ENCODE data around the gene CDC6.

DNA sequence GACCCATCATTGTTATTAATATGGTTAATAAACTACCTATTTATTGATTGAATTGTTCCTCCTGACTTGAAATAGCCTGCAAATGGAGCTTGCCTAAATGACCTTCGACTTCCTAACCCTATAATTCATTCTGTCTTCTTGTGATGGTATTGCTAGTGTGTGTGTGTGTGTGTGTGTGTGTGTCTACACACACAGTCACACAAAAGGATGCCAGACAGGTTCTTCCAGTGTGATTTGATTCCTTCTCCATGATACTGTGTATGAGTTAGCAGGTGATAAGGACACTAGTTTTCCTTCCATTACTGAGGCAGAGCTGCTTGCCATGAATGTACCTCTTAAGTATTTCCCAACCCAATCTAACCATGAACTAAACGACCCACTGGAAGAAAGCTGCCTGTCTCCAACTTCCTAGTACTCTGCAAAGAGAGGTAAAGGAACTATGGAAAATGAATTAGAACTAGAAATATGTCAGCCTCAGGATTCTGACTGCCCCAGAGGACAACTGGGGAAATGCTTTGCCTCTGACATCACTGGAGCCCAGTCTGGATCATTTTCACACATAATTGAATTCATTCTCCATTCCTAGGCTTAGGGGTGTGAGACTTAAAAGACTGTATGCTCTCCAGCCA, 3.5 kb upstream of the CDC6 start:
- TF ChIP-seq, protein P1, sequence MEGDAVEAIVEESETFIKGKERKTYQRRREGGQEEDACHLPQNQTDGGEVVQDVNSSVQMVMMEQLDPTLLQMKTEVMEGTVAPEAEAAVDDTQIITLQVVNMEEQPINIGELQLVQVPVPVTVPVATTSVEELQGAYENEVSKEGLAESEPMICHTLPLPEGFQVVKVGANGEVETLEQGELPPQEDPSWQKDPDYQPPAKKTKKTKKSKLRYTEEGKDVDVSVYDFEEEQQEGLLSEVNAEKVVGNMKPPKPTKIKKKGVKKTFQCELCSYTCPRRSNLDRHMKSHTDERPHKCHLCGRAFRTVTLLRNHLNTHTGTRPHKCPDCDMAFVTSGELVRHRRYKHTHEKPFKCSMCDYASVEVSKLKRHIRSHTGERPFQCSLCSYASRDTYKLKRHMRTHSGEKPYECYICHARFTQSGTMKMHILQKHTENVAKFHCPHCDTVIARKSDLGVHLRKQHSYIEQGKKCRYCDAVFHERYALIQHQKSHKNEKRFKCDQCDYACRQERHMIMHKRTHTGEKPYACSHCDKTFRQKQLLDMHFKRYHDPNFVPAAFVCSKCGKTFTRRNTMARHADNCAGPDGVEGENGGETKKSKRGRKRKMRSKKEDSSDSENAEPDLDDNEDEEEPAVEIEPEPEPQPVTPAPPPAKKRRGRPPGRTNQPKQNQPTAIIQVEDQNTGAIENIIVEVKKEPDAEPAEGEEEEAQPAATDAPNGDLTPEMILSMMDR (IDR thresholded peaks at IDR 0.05), result no peak
- no peak for TF ChIP-seq POLR2A (IDR thresholded peaks at IDR 0.05)
